GM23338 (cell line): ENCODE results near the gene HNRNPUL2. TPM values are rescaled to one million over a fixed set of nuclear protein-coding genes. Genes with fewer than 3 reads are reported as not detected.

Experiments
- EZH2phosphoT487 ChIP-seq: fragments of 200-600 bp; sonication (generic); IDR thresholded peaks from one replicate; pipeline ENCODE4 v1.8.1; 2018; ENCODE audit warnings: antibody characterized with exemption; ENCODE audit not compliant: unreplicated experiment
- NANOG ChIP-seq: IDR thresholded peaks from 2 replicates; pipeline ENCODE4 v1.6.1; 2016; ENCODE audit warnings: antibody characterized with exemption, borderline replicate concordance
- ZNF331 ChIP-seq: fragments of 250-450 bp; sonication (Bioruptor Pico); IDR thresholded peaks from 2 replicates; pipeline ENCODE4 v1.5.0; 2020; ENCODE audit warnings: low read depth, mild to moderate bottlenecking, moderate library complexity
- polyA plus RNA-seq: library from polyadenylated mRNA; unstranded; fragments of >200 nt; fragmentation: Nextera tagmentation; extraction: Ambion mirVana; gene quantifications from 2 replicates; pipeline ENCODE4 v1.2.1, GENCODE V29; 2016
- small RNA-seq: library from RNA; depleted of rRNA; stranded (forward); fragments of <200 nt; gene quantifications from one replicate; pipeline ENCODE3, GENCODE V24; 2014; ENCODE audit warnings: low replicate concordance
- total RNA-seq: library from RNA; depleted of rRNA; stranded (reverse); fragments of >200 nt; shearing (Covaris generic); gene quantifications from 2 replicates; pipeline ENCODE4 v1.2.3, GENCODE V29; 2014; rRNA removed
- TF ChIP-seq, protein P1 (sequence below), 2 experiments: fragments of 200-600 bp in 1 of 2; sonication (generic) in 1 of 2; conservative IDR thresholded peaks; 2 replicates each; pipeline versions ENCODE4 v1.5.1 to v1.6.1; 2016 to 2017; ENCODE audit warnings: antibody characterized with exemption in 2 of 2, low read depth in 2 of 2, mild to moderate bottlenecking in 2 of 2, moderate library complexity in 1 of 2
- TF ChIP-seq, protein P2 (sequence below): IDR thresholded peaks from one replicate; pipeline ENCODE4 v1.6.1; 2018; ENCODE audit warnings: antibody characterized with exemption; ENCODE audit not compliant: unreplicated experiment

HNRNPUL2 gene
- total and polyA plus RNA-seq, 2 experiments from 2014 or later: 9.4 to 18.3 TPM

DNA sequence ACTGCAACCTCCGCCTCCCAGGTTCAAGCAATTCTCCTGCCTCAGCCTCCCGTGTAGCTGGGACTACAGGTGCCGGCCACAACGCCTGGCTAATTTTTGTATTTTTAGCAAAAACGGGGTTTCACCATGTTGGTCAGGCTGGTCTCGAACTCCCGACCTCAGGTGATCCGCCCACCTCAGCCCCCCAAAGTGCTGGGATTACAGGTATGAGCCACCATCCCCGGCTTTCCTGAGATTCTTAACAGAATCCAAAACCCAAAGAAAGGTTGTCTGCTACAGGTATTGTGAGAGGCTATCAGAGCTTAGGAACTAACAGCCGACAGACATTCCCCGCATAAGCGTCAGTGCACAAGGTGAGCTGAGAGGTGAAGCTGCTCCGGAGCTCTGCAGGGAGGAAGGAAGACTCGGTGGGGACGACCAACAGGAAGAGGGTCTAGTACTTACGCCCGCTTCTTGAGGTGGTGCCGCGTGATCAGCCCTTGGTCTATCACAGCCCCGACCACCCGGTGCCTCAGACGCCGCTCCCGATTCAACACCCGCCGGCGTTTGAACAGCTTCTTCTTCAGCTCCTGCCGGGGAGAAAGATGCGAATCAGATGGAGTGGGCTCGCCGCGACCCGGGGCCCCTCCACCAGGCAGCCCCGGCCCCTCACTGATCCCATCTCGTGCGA is 62.7 kb downstream of the HNRNPUL2 start (continued):
- TF ChIP-seq NANOG (no peak), EZH2phosphoT487 (no peak), ZNF331 (CRISPR knock-in tag) (no peak)
- TF ChIP-seq, protein P1, sequence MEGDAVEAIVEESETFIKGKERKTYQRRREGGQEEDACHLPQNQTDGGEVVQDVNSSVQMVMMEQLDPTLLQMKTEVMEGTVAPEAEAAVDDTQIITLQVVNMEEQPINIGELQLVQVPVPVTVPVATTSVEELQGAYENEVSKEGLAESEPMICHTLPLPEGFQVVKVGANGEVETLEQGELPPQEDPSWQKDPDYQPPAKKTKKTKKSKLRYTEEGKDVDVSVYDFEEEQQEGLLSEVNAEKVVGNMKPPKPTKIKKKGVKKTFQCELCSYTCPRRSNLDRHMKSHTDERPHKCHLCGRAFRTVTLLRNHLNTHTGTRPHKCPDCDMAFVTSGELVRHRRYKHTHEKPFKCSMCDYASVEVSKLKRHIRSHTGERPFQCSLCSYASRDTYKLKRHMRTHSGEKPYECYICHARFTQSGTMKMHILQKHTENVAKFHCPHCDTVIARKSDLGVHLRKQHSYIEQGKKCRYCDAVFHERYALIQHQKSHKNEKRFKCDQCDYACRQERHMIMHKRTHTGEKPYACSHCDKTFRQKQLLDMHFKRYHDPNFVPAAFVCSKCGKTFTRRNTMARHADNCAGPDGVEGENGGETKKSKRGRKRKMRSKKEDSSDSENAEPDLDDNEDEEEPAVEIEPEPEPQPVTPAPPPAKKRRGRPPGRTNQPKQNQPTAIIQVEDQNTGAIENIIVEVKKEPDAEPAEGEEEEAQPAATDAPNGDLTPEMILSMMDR (conservative IDR thresholded peaks at IDR 0.05; ENCODE audit: low read depth in 2 of 2): no peak
- TF ChIP-seq, protein P2, sequence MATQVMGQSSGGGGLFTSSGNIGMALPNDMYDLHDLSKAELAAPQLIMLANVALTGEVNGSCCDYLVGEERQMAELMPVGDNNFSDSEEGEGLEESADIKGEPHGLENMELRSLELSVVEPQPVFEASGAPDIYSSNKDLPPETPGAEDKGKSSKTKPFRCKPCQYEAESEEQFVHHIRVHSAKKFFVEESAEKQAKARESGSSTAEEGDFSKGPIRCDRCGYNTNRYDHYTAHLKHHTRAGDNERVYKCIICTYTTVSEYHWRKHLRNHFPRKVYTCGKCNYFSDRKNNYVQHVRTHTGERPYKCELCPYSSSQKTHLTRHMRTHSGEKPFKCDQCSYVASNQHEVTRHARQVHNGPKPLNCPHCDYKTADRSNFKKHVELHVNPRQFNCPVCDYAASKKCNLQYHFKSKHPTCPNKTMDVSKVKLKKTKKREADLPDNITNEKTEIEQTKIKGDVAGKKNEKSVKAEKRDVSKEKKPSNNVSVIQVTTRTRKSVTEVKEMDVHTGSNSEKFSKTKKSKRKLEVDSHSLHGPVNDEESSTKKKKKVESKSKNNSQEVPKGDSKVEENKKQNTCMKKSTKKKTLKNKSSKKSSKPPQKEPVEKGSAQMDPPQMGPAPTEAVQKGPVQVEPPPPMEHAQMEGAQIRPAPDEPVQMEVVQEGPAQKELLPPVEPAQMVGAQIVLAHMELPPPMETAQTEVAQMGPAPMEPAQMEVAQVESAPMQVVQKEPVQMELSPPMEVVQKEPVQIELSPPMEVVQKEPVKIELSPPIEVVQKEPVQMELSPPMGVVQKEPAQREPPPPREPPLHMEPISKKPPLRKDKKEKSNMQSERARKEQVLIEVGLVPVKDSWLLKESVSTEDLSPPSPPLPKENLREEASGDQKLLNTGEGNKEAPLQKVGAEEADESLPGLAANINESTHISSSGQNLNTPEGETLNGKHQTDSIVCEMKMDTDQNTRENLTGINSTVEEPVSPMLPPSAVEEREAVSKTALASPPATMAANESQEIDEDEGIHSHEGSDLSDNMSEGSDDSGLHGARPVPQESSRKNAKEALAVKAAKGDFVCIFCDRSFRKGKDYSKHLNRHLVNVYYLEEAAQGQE: no peak

Small RNAs within 50 kb of the gene (small RNA-seq; reads per million reads assigned to genes)
- not detected for gene SNORA57

Other genes starting within 250 kb of the HNRNPUL2 start
- gene AHNAK, start 180.7 kb downstream of the HNRNPUL2 start, total RNA-seq: 1.7 and 2.1 TPM in 2 replicates
- 0.91 and 1.1 TPM in 2 replicates for gene AHNAK, start 180.7 kb downstream of the HNRNPUL2 start, polyA plus RNA-seq
- gene EEF1G, start 153.6 kb downstream of the HNRNPUL2 start, total RNA-seq: 1,200 and 1,316 TPM in 2 replicates
- gene EEF1G, start 153.6 kb downstream of the HNRNPUL2 start, polyA plus RNA-seq: 696 and 736 TPM in 2 replicates
- 15.2 and 22.2 TPM in 2 replicates for gene TUT1, start 135.9 kb downstream of the HNRNPUL2 start, total RNA-seq
- gene TUT1, start 135.9 kb downstream of the HNRNPUL2 start, polyA plus RNA-seq: 12.8 and 14.0 TPM in 2 replicates
- 93.6 and 102 TPM in 2 replicates for gene MTA2, start 125.6 kb downstream of the HNRNPUL2 start, total RNA-seq
- gene MTA2, start 125.6 kb downstream of the HNRNPUL2 start, polyA plus RNA-seq: 22.1 and 22.9 TPM in 2 replicates
- gene EML3, start 114.7 kb downstream of the HNRNPUL2 start, total RNA-seq: 17.1 and 19.3 TPM in 2 replicates
- 15.4 and 15.5 TPM in 2 replicates for gene EML3, start 114.7 kb downstream of the HNRNPUL2 start, polyA plus RNA-seq
- gene ROM1, start 114.2 kb downstream of the HNRNPUL2 start, total RNA-seq: 0.24 TPM in 1 of 2 replicates, not detected in the other
- 0.65 and 0.89 TPM in 2 replicates for gene ROM1, start 114.2 kb downstream of the HNRNPUL2 start, polyA plus RNA-seq
- 18.4 and 21.1 TPM in 2 replicates for gene B3GAT3, start 105.5 kb downstream of the HNRNPUL2 start, total RNA-seq
- 16.4 and 16.6 TPM in 2 replicates for gene B3GAT3, start 105.5 kb downstream of the HNRNPUL2 start, polyA plus RNA-seq
- gene GANAB, start 80.8 kb downstream of the HNRNPUL2 start, total RNA-seq: 267 and 272 TPM in 2 replicates
- 76.8 and 82.3 TPM in 2 replicates for gene GANAB, start 80.8 kb downstream of the HNRNPUL2 start, polyA plus RNA-seq
- gene INTS5, start 74.2 kb downstream of the HNRNPUL2 start, total RNA-seq: 33.4 and 37.2 TPM in 2 replicates
- gene INTS5, start 74.2 kb downstream of the HNRNPUL2 start, polyA plus RNA-seq: 5.7 TPM in 2 replicates
- 110 and 132 TPM in 2 replicates for gene C11orf98, start 62.2 kb downstream of the HNRNPUL2 start, total RNA-seq
- 479 and 507 TPM in 2 replicates for gene C11orf98, start 62.2 kb downstream of the HNRNPUL2 start, polyA plus RNA-seq
- gene CSKMT, start 62.1 kb downstream of the HNRNPUL2 start, total RNA-seq: 8.0 and 26.4 TPM in 2 replicates
- 25.6 and 30.0 TPM in 2 replicates for gene CSKMT, start 62.1 kb downstream of the HNRNPUL2 start, polyA plus RNA-seq
- 13.0 and 15.9 TPM in 2 replicates for gene UQCC3, start 55.8 kb downstream of the HNRNPUL2 start, total RNA-seq
- 53.9 and 54.7 TPM in 2 replicates for gene UQCC3, start 55.8 kb downstream of the HNRNPUL2 start, polyA plus RNA-seq
- 2.8 TPM in 2 replicates for gene LBHD1, start 55.2 kb downstream of the HNRNPUL2 start, total RNA-seq
- 1.5 and 2.9 TPM in 2 replicates for gene LBHD1, start 55.2 kb downstream of the HNRNPUL2 start, polyA plus RNA-seq
- 62.0 and 132 TPM in 2 replicates for gene UBXN1, start 48.4 kb downstream of the HNRNPUL2 start, total RNA-seq
- 126 and 132 TPM in 2 replicates for gene UBXN1, start 48.4 kb downstream of the HNRNPUL2 start, polyA plus RNA-seq
- gene LRRN4CL, start 37.9 kb downstream of the HNRNPUL2 start, total RNA-seq: 0.12 and 0.21 TPM in 2 replicates
- 0.08 and 0.10 TPM in 2 replicates for gene LRRN4CL, start 37.9 kb downstream of the HNRNPUL2 start, polyA plus RNA-seq
- gene BSCL2, start 20.0 kb downstream of the HNRNPUL2 start, total RNA-seq: 49.0 and 60.2 TPM in 2 replicates
- 81.7 and 91.5 TPM in 2 replicates for gene BSCL2, start 20.0 kb downstream of the HNRNPUL2 start, polyA plus RNA-seq
- gene GNG3, start 19.8 kb downstream of the HNRNPUL2 start, total RNA-seq: 0.82 and 2.1 TPM in 2 replicates
- 5.7 and 7.2 TPM in 2 replicates for gene GNG3, start 19.8 kb downstream of the HNRNPUL2 start, polyA plus RNA-seq
- gene TTC9C, start 1.0 kb upstream of the HNRNPUL2 start, total RNA-seq: 27.5 and 51.4 TPM in 2 replicates
- gene TTC9C, start 1.0 kb upstream of the HNRNPUL2 start, polyA plus RNA-seq: 42.0 and 42.6 TPM in 2 replicates
- 82.6 and 91.7 TPM in 2 replicates for gene ZBTB3, start 26.7 kb upstream of the HNRNPUL2 start, total RNA-seq
- gene ZBTB3, start 26.7 kb upstream of the HNRNPUL2 start, polyA plus RNA-seq: 47.8 and 52.2 TPM in 2 replicates
- gene POLR2G, start 34.1 kb upstream of the HNRNPUL2 start, total RNA-seq: 101 and 117 TPM in 2 replicates
- gene POLR2G, start 34.1 kb upstream of the HNRNPUL2 start, polyA plus RNA-seq: 193 and 196 TPM in 2 replicates
- gene TAF6L, start 43.9 kb upstream of the HNRNPUL2 start, total RNA-seq: 30.6 and 50.6 TPM in 2 replicates
- 21.8 and 23.0 TPM in 2 replicates for gene TAF6L, start 43.9 kb upstream of the HNRNPUL2 start, polyA plus RNA-seq
- gene TMEM179B, start 59.9 kb upstream of the HNRNPUL2 start, total RNA-seq: 15.3 and 17.5 TPM in 2 replicates
- gene TMEM179B, start 59.9 kb upstream of the HNRNPUL2 start, polyA plus RNA-seq: 10.6 and 16.9 TPM in 2 replicates
- 35.6 and 46.1 TPM in 2 replicates for gene TMEM223, start 64.5 kb upstream of the HNRNPUL2 start, total RNA-seq
- 59.6 and 69.1 TPM in 2 replicates for gene TMEM223, start 64.5 kb upstream of the HNRNPUL2 start, polyA plus RNA-seq
- 31.8 and 33.8 TPM in 2 replicates for gene NXF1, start 78.0 kb upstream of the HNRNPUL2 start, total RNA-seq
- gene NXF1, start 78.0 kb upstream of the HNRNPUL2 start, polyA plus RNA-seq: 31.1 and 31.7 TPM in 2 replicates
- gene STX5, start 104.6 kb upstream of the HNRNPUL2 start, total RNA-seq: 15.0 and 22.2 TPM in 2 replicates
- 7.4 and 7.7 TPM in 2 replicates for gene STX5, start 104.6 kb upstream of the HNRNPUL2 start, polyA plus RNA-seq
- gene TEX54, start 105.4 kb upstream of the HNRNPUL2 start, total RNA-seq: not detected in 2 replicates
- 1.3 and 1.9 TPM in 2 replicates for gene TEX54, start 105.4 kb upstream of the HNRNPUL2 start, polyA plus RNA-seq
- 109 and 136 TPM in 2 replicates for gene WDR74, start 112.1 kb upstream of the HNRNPUL2 start, total RNA-seq
- gene WDR74, start 112.1 kb upstream of the HNRNPUL2 start, polyA plus RNA-seq: 94.4 and 95.8 TPM in 2 replicates
- gene SLC3A2, start 153.4 kb upstream of the HNRNPUL2 start, total RNA-seq: 375 and 425 TPM in 2 replicates
- gene SLC3A2, start 153.4 kb upstream of the HNRNPUL2 start, polyA plus RNA-seq: 240 and 241 TPM in 2 replicates
- 0.14 TPM in 1 of 2 replicates, not detected in the other for gene CHRM1, start 193.9 kb upstream of the HNRNPUL2 start, total RNA-seq
- 0.30 and 0.44 TPM in 2 replicates for gene CHRM1, start 193.9 kb upstream of the HNRNPUL2 start, polyA plus RNA-seq